Measurements from ENCODE around the gene TNFSF12. TPM values are rescaled to one million over a fixed set of nuclear protein-coding genes. Genes with fewer than 3 reads are reported as not detected.
A peak's percentile ranks its signal among the peaks of the same experiment; 100 is the strongest.

TNFSF12 gene
- total RNA-seq, 1 donor from 2014 or later, result 15.5 TPM

GRCh38 chr17:7569571-7569970 lies 20.7 kb downstream of the TNFSF12 start:
- DNase-seq (ENCODE audit: low read depth), result no peak

GRCh38 chr17:7570351-7570750 lies 21.5 kb downstream of the TNFSF12 start:
- no peak for DNase-seq (ENCODE audit: low read depth)

- DNase-seq (ENCODE audit: low read depth), result no peak
Measured at GRCh38 chr17:7572338-7572587, 23.4 kb downstream of the TNFSF12 start.

- peak; percentile 96 for DNase-seq (ENCODE audit: low read depth)
Measured at GRCh38 chr17:7572588-7573323, 23.9 kb downstream of the TNFSF12 start.

- peak; percentile 72 for DNase-seq (ENCODE audit: low read depth)
Measured at GRCh38 chr17:7573324-7574080, 24.6 kb downstream of the TNFSF12 start.

- no peak for DNase-seq (ENCODE audit: low read depth)
Measured at GRCh38 chr17:7574176-7574953, 25.5 kb downstream of the TNFSF12 start.

GRCh38 chr17:7575481-7575883 lies 26.6 kb downstream of the TNFSF12 start:
- DNase-seq (ENCODE audit: low read depth), result no peak

- DNase-seq (ENCODE audit: low read depth), result no peak
Measured at GRCh38 chr17:7575959-7576358, 27.1 kb downstream of the TNFSF12 start.

GRCh38 chr17:7576432-7576937 lies 27.6 kb downstream of the TNFSF12 start:
- DNase-seq (ENCODE audit: low read depth), result no peak

- no peak for DNase-seq (ENCODE audit: low read depth)
Measured at GRCh38 chr17:7577327-7578199, 28.7 kb downstream of the TNFSF12 start.

GRCh38 chr17:7579001-7579833 lies 30.4 kb downstream of the TNFSF12 start, which contains the start of gene CD68:
CD68 (plus strand) TSS chr17:7579638; CDS start chr17:7579678, 40 bp downstream.
- peak; percentile 96 for DNase-seq (ENCODE audit: low read depth)

- no peak for DNase-seq (ENCODE audit: low read depth)
Measured at GRCh38 chr17:7579834-7580603, 31.2 kb downstream of the TNFSF12 start.

GRCh38 chr17:7580604-7581575 lies 32.0 kb downstream of the TNFSF12 start:
- no peak for DNase-seq (ENCODE audit: low read depth)

- no peak for DNase-seq (ENCODE audit: low read depth)
Measured at GRCh38 chr17:7582396-7583252, 33.8 kb downstream of the TNFSF12 start.

- peak; percentile 88 for DNase-seq (ENCODE audit: low read depth)
Measured at GRCh38 chr17:7583253-7584109, 34.6 kb downstream of the TNFSF12 start, which contains the start of gene MPDU1. MPDU1 (plus strand) TSS chr17:7583852; CDS start chr17:7583863, 11 bp downstream.

GRCh38 chr17:7586673-7587419 lies 38.0 kb downstream of the TNFSF12 start:
- peak; percentile 23 for DNase-seq (ENCODE audit: low read depth)

Measured in renal cortical epithelial cell (primary cell).